ENCODE results near the gene PLPP4. TPM values are rescaled to one million over a fixed set of nuclear protein-coding genes. Genes with fewer than 3 reads are reported as not detected.
A peak's percentile ranks its signal among the peaks of the same experiment; 100 is the strongest.

Gene PLPP4
- total RNA-seq, 1 experiment from 2014 or later = not detected

DNA sequence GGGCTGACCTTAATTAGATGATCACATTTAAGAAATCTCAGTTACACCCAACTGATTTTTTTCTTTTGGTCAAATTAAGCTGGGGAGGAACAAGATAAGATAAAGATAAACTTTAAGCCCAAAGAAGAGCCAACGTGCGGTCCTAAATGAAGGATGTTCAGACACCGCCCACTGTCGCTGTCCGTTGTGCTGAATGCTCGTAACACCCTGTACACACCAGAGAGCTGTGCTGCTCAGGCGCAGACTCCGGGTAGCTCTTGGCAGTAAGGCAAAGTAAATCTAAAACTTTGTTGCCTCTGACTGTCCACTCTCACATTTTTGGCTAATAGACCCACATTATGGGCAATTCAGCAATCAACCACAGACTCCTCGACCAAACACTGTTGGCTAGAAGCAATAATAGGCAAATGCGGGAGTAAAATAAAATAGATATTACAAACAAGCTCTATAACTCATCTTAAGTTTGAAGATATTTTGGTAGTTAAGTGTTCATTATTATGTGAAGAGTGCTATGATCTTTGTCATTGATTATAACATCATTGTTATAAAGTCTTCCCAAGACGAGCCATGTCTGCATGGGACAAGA lies 57.1 kb downstream of the PLPP4 start:
- no peak overlapping the region for H3K27ac ChIP-seq
- no peaks in the 10 kb centered on the region for H3F3A ChIP-seq (ENCODE audit: insufficient read depth, low read depth)
- no peaks in the 10 kb centered on the region for H3K9me3 ChIP-seq (ENCODE audit: insufficient read depth, low read depth)
- no peak overlapping the region for H3K4me2 ChIP-seq
- no peaks in the 10 kb centered on the region for H4K20me1 ChIP-seq (ENCODE audit: insufficient read depth)
- TF ChIP-seq, protein P1, sequence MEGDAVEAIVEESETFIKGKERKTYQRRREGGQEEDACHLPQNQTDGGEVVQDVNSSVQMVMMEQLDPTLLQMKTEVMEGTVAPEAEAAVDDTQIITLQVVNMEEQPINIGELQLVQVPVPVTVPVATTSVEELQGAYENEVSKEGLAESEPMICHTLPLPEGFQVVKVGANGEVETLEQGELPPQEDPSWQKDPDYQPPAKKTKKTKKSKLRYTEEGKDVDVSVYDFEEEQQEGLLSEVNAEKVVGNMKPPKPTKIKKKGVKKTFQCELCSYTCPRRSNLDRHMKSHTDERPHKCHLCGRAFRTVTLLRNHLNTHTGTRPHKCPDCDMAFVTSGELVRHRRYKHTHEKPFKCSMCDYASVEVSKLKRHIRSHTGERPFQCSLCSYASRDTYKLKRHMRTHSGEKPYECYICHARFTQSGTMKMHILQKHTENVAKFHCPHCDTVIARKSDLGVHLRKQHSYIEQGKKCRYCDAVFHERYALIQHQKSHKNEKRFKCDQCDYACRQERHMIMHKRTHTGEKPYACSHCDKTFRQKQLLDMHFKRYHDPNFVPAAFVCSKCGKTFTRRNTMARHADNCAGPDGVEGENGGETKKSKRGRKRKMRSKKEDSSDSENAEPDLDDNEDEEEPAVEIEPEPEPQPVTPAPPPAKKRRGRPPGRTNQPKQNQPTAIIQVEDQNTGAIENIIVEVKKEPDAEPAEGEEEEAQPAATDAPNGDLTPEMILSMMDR (conservative IDR thresholded peaks at IDR 0.05) = no peak
- no peak for TF ChIP-seq EZH2 (IDR thresholded peaks at IDR 0.05; ENCODE audit: low read depth)
- intact Hi-C loops (cut with micrococcal nuclease; ENCODE audit: unreplicated experiment) = no loop called here
- no peaks in the 10 kb centered on the region for H3K4me1 ChIP-seq (replicated peaks; ENCODE audit: insufficient read depth)
- no TSS peak for BruUV-seq (replicated peaks)
- H3K79me2 ChIP-seq (ENCODE audit: low read depth) = no peaks in the 10 kb centered on the region
- H3K27me3 ChIP-seq (ENCODE audit: insufficient read depth, low read depth) = peaks cover 6% of the 10 kb centered on the region; the same call in 1 of the 2 replicates
- no peaks in the 10 kb centered on the region for H3K9me2 ChIP-seq (ENCODE audit: insufficient read depth)
- H3K36me3 ChIP-seq (ENCODE audit: low read depth) = no peaks in the 10 kb centered on the region
- peak in 1 of 2 experiments; percentile 0 for DNase-seq
- CTCF ChIA-PET = no interaction called here
- no peak overlapping the region for H2AFZ ChIP-seq
- H3K4me3 ChIP-seq = no peak overlapping the region
- POLR2A ChIA-PET (ENCODE audit: unreplicated experiment) = no interaction called here

- H3K4me2 ChIP-seq = no peak overlapping the region
- H3F3A ChIP-seq (ENCODE audit: insufficient read depth, low read depth) = no peaks in the 10 kb centered on the region
- H4K20me1 ChIP-seq (ENCODE audit: insufficient read depth) = no peaks in the 10 kb centered on the region
- H2AFZ ChIP-seq = no peak overlapping the region
- H3K27me3 ChIP-seq (ENCODE audit: insufficient read depth, low read depth) = peaks cover 6% of the 10 kb centered on the region; the same call in 1 of the 2 replicates
- POLR2A ChIA-PET (ENCODE audit: unreplicated experiment) = no interaction called here
- no peaks in the 10 kb centered on the region for H3K9me2 ChIP-seq (ENCODE audit: insufficient read depth)
- no TSS peak for BruUV-seq (replicated peaks)
- TF ChIP-seq, protein P1 (conservative IDR thresholded peaks at IDR 0.05) = no peak
- no peak for TF ChIP-seq EZH2 (IDR thresholded peaks at IDR 0.05; ENCODE audit: low read depth)
- DNase-seq = no peak
- no peaks in the 10 kb centered on the region for H3K36me3 ChIP-seq (ENCODE audit: low read depth)
- H3K4me3 ChIP-seq = no peak overlapping the region
- H3K79me2 ChIP-seq (ENCODE audit: low read depth) = no peaks in the 10 kb centered on the region
- no peaks in the 10 kb centered on the region for H3K9me3 ChIP-seq (ENCODE audit: insufficient read depth, low read depth)
- H3K4me1 ChIP-seq (replicated peaks; ENCODE audit: insufficient read depth) = no peaks in the 10 kb centered on the region
- no peak overlapping the region for H3K27ac ChIP-seq
- CTCF ChIA-PET = no interaction called here
- intact Hi-C loops (cut with micrococcal nuclease; ENCODE audit: unreplicated experiment) = no loop called here
These were observed 57.9 kb downstream of the PLPP4 start for GRCh38 chr10:120514959-120515358.

DNA sequence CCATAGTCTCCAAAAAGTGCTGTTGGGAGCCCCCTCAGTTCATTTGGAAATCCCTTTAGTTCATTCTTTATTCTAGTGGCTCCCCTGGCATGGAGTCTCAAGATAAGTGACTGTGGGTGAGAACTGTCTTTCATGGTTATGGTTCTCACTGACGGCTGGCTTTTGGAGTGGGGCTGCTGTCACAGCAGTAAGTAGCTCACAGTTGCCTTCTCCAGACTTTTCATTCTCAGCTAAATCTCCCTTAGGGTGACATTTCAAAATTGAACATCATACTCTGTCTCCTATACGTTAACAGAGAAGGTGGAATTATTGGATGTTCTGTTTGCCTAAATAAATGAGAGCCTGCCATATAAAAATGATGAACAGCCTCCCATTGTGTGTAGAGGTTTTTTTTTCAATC lies 58.7 kb downstream of the PLPP4 start:
- CTCF ChIA-PET = no interaction called here

GRCh38 chr10:120516426-120516825 lies 59.4 kb downstream of the PLPP4 start:
- Histone ChIP-seq H3K4me1 (replicated peaks; ENCODE audit: insufficient read depth) (no peaks in the 10 kb centered on the region), H3K9me2 (ENCODE audit: insufficient read depth) (no peaks in the 10 kb centered on the region), H3F3A (ENCODE audit: insufficient read depth, low read depth) (no peaks in the 10 kb centered on the region), H4K20me1 (ENCODE audit: insufficient read depth) (no peaks in the 10 kb centered on the region), H3K27ac (no peak overlapping the region), H2AFZ (no peak overlapping the region), H3K9me3 (ENCODE audit: insufficient read depth, low read depth) (no peaks in the 10 kb centered on the region), H3K36me3 (ENCODE audit: low read depth) (no peaks in the 10 kb centered on the region), H3K4me3 (no peak overlapping the region), H3K79me2 (ENCODE audit: low read depth) (no peaks in the 10 kb centered on the region), H3K4me2 (no peak overlapping the region), H3K27me3 (ENCODE audit: insufficient read depth, low read depth) (peaks cover 12% of the 10 kb centered on the region; the same call in 1 of the 2 replicates)
- POLR2A ChIA-PET (ENCODE audit: unreplicated experiment) = no interaction called here
- intact Hi-C loops (cut with micrococcal nuclease; ENCODE audit: unreplicated experiment) = no loop called here
- TF ChIP-seq, protein P1 (conservative IDR thresholded peaks at IDR 0.05) = no peak
- TF ChIP-seq EZH2 (IDR thresholded peaks at IDR 0.05; ENCODE audit: low read depth) = no peak
- CTCF ChIA-PET = no interaction called here
- no peak for DNase-seq
- BruUV-seq (replicated peaks) = no TSS peak

More for the DNA sequence above, 58.7 kb downstream of the PLPP4 start:
- H3K4me3 ChIP-seq = no peak overlapping the region
- POLR2A ChIA-PET (ENCODE audit: unreplicated experiment) = no interaction called here
- H3K4me2 ChIP-seq = no peak overlapping the region
- H3K9me3 ChIP-seq (ENCODE audit: insufficient read depth, low read depth) = no peaks in the 10 kb centered on the region
- BruUV-seq (replicated peaks) = no TSS peak
- H3K9me2 ChIP-seq (ENCODE audit: insufficient read depth) = no peaks in the 10 kb centered on the region
- H3F3A ChIP-seq (ENCODE audit: insufficient read depth, low read depth) = no peaks in the 10 kb centered on the region
- intact Hi-C loops (cut with micrococcal nuclease; ENCODE audit: unreplicated experiment) = no loop called here
- no peak overlapping the region for H3K27ac ChIP-seq
- H3K27me3 ChIP-seq (ENCODE audit: insufficient read depth, low read depth) = peaks cover 12% of the 10 kb centered on the region; the same call in 1 of the 2 replicates
- H3K36me3 ChIP-seq (ENCODE audit: low read depth) = no peaks in the 10 kb centered on the region
- no peaks in the 10 kb centered on the region for H4K20me1 ChIP-seq (ENCODE audit: insufficient read depth)
- DNase-seq = no peak
- H3K4me1 ChIP-seq (replicated peaks; ENCODE audit: insufficient read depth) = no peaks in the 10 kb centered on the region
- no peak for TF ChIP-seq EZH2 (IDR thresholded peaks at IDR 0.05; ENCODE audit: low read depth)
- H2AFZ ChIP-seq = no peak overlapping the region
- H3K79me2 ChIP-seq (ENCODE audit: low read depth) = no peaks in the 10 kb centered on the region

Data from PC-9 (cell line).